HCT116 (cell line): Measurements from ENCODE around the gene SH2D3C.

Source experiments
- CEBPB ChIP-seq: IDR thresholded peaks from 2 replicates; pipeline ENCODE4 v1.6.1; 2012; ENCODE audit warnings: low read depth
- EGR1 ChIP-seq: IDR thresholded peaks from 2 replicates; pipeline ENCODE4 v1.6.1; 2012; ENCODE audit warnings: low read depth
- MAX ChIP-seq: IDR thresholded peaks from 2 replicates; pipeline ENCODE4 v1.6.1; 2012
- POLR2A ChIP-seq: IDR thresholded peaks from 2 replicates; pipeline ENCODE4 v1.7.0; 2011; ENCODE audit warnings: borderline replicate concordance; ENCODE audit not compliant: insufficient read depth, insufficient read length; ENCODE audit errors: extremely low read depth
- RAD21 ChIP-seq: IDR thresholded peaks from 2 replicates; pipeline ENCODE4 v1.6.1; 2012; ENCODE audit warnings: low read depth, mild to moderate bottlenecking
- REST ChIP-seq: IDR thresholded peaks from 2 replicates; pipeline ENCODE4 v1.6.1; 2012; ENCODE audit warnings: low read depth
- SP1 ChIP-seq: IDR thresholded peaks from 2 replicates; pipeline ENCODE4 v1.6.1; 2012; ENCODE audit warnings: low read depth
- SRF ChIP-seq: IDR thresholded peaks from 2 replicates; pipeline ENCODE4 v1.6.1; 2012; ENCODE audit warnings: low read depth
- TCF7L2 ChIP-seq: IDR thresholded peaks from 2 replicates; pipeline ENCODE4 v1.7.0; 2011; ENCODE audit warnings: borderline replicate concordance, inconsistent platforms; ENCODE audit not compliant: insufficient read depth, insufficient read length; ENCODE audit errors: extremely low read depth
- ZNF274 ChIP-seq: fragments of 200-500 bp; sonication (Bioruptor generic); IDR thresholded peaks from 2 replicates; pipeline ENCODE4 v1.6.1; 2014; ENCODE audit warnings: mild to moderate bottlenecking, low read depth, low read length, inconsistent platforms
- TF ChIP-seq, protein P1 (sequence below), 3 experiments: fragments of 200-600 bp in 1 of 3; sonication (generic) in 1 of 3; IDR thresholded peaks in 2 of 3; conservative IDR thresholded peaks in 1 of 3; 2 replicates each; pipeline ENCODE4 v1.5.1; 2012 to 2017; ENCODE audit warnings: low read depth in 2 of 3, low read length in 2 of 3, antibody characterized with exemption in 1 of 3, borderline replicate concordance in 1 of 3, control low read depth in 1 of 3, mild to moderate bottlenecking in 1 of 3, mixed read lengths in 1 of 3, mixed run types in 1 of 3, moderate library complexity in 1 of 3; ENCODE audit not compliant: insufficient read depth in 1 of 3
- TF ChIP-seq, protein P2 (sequence below): IDR thresholded peaks from 2 replicates; pipeline ENCODE4 v1.6.1; 2012

GRCh38 chr9:127801955-127802575 lies 23.6 kb upstream of the SH2D3C start:
- TF ChIP-seq SP1 (no peak), POLR2A (no peak), CEBPB (no peak), SRF (no peak), MAX (no peak), EGR1 (no peak), TCF7L2 (no peak), REST (no peak), RAD21 (no peak), ZNF274 (no peak)
- TF ChIP-seq, protein P1, sequence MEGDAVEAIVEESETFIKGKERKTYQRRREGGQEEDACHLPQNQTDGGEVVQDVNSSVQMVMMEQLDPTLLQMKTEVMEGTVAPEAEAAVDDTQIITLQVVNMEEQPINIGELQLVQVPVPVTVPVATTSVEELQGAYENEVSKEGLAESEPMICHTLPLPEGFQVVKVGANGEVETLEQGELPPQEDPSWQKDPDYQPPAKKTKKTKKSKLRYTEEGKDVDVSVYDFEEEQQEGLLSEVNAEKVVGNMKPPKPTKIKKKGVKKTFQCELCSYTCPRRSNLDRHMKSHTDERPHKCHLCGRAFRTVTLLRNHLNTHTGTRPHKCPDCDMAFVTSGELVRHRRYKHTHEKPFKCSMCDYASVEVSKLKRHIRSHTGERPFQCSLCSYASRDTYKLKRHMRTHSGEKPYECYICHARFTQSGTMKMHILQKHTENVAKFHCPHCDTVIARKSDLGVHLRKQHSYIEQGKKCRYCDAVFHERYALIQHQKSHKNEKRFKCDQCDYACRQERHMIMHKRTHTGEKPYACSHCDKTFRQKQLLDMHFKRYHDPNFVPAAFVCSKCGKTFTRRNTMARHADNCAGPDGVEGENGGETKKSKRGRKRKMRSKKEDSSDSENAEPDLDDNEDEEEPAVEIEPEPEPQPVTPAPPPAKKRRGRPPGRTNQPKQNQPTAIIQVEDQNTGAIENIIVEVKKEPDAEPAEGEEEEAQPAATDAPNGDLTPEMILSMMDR (IDR thresholded peaks at IDR 0.05 in 2 of 3, conservative IDR thresholded peaks at IDR 0.05 in 1 of 3; ENCODE audit: borderline replicate concordance in 1 of 3, insufficient read depth in 1 of 3, low read depth in 2 of 3, low read length in 2 of 3): peak in 2 of 3 experiments; percentile 39 to 40; a peak in 2 of 6 replicates
- TF ChIP-seq, protein P2, sequence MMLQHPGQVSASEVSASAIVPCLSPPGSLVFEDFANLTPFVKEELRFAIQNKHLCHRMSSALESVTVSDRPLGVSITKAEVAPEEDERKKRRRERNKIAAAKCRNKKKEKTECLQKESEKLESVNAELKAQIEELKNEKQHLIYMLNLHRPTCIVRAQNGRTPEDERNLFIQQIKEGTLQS: no peak
